Measurements from ENCODE around the gene TMEM205. TPM values are rescaled to one million over a fixed set of nuclear protein-coding genes. Genes with fewer than 3 reads are reported as not detected.
A peak's percentile ranks its signal among the peaks of the same experiment; 100 is the strongest.
"Not testable (repeated sequence)": the region's sequence is repeated elsewhere in the genome, so short reads cannot be mapped to it uniquely, and the experiment has no call there.

Gene TMEM205
- total RNA-seq, 2 experiments from 2014 or later = 39.9 to 58.9 TPM

DNA sequence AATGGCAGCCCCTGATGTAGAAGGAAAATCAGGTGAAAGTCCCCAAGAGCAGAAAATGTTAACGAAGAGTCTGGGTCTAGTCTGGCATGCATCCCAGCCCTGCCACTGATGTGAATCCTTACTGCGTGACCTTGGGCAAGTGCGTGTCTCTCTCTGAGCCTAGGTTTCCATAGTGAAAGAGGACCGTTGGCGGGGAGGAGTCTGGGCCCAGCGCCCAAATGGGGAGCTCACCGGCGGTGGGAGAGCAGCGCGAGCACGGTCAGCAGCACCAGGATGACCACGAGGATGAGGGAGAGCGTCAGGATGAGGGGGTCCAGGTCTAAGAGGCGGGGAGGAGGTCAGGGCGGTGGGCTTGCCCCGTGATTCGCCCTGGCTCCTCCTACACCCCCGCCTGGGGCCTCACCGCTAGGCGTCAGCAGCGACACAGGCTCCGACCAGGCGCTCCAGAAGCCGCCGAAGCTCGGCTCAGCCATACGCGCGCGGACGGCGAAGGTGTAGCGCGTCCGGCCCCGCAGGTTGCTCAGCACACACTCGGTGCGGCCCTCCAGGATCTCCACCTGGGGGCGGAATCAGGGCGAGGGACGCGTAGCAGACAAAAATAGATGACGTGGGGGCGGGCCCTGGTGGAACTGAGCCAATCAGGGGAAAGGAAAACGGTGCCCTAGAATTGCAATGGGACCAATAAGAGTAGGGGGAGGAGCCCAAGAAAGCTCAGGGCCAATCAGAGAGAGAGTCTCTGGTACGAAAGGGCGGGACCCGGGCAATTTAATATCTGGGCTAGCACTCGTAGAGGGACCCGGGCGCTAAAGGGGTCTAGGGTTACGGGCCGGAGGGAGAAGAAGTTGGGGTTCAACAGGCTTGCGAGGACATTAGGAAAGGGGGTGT is 34.8 kb upstream of the TMEM205 start:
- TF ChIP-seq, protein P1, sequence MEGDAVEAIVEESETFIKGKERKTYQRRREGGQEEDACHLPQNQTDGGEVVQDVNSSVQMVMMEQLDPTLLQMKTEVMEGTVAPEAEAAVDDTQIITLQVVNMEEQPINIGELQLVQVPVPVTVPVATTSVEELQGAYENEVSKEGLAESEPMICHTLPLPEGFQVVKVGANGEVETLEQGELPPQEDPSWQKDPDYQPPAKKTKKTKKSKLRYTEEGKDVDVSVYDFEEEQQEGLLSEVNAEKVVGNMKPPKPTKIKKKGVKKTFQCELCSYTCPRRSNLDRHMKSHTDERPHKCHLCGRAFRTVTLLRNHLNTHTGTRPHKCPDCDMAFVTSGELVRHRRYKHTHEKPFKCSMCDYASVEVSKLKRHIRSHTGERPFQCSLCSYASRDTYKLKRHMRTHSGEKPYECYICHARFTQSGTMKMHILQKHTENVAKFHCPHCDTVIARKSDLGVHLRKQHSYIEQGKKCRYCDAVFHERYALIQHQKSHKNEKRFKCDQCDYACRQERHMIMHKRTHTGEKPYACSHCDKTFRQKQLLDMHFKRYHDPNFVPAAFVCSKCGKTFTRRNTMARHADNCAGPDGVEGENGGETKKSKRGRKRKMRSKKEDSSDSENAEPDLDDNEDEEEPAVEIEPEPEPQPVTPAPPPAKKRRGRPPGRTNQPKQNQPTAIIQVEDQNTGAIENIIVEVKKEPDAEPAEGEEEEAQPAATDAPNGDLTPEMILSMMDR (conservative IDR thresholded peaks at IDR 0.05; ENCODE audit: low read length) = peak; percentile 90
- TF ChIP-seq EZH2phosphoT487 (IDR thresholded peaks at IDR 0.05; ENCODE audit: borderline replicate concordance, low read depth, low read length) = no peak
- DNase-seq (ENCODE audit: low spot score) = peak; percentile 99
- peak overlapping the region; percentile 66 for H2AFZ ChIP-seq (ENCODE audit: low read length)
- POLR2A ChIA-PET = interaction anchor here (0.5 to 1.4 kb wide), 9 partner anchors 39 to 348 kb away, joined by 3 to 8 read pairs (median 4); partner anchors contain the start of genes ECSIT, ODAD3 and PRKCSH
- peaks cover 63% of the 10 kb centered on the region for H3K4me1 ChIP-seq (ENCODE audit: insufficient read depth, low read length, poor library complexity, severe bottlenecking)
- H3K9me3 ChIP-seq (ENCODE audit: low read length) = no peaks in the 10 kb centered on the region
- peaks cover 14% of the 10 kb centered on the region; the same call in 1 of the 2 replicates for H3K36me3 ChIP-seq (ENCODE audit: insufficient read depth, low read length)
- peak overlapping the region; percentile 92 for H3K27ac ChIP-seq (ENCODE audit: low read depth, low read length, poor library complexity, severe bottlenecking)
- CTCF ChIA-PET (ENCODE audit: unreplicated experiment) = interaction anchor here (0.6 to 1.7 kb wide), 4 partner anchors 13 to 102 kb away, joined by 3 to 8 read pairs (median 4); partner anchors contain the start of gene ODAD3
- intact Hi-C loops (cut with micrococcal nuclease; ENCODE audit: unreplicated experiment) = loop anchor here (1.0 to 2.0 kb wide), 4 partner anchors 41 to 101 kb away; partner anchors contain the start of genes ODAD3 and PRKCSH
- H4K20me1 ChIP-seq (ENCODE audit: insufficient read depth, low read length) = no peaks in the 10 kb centered on the region
- H3K79me2 ChIP-seq (ENCODE audit: insufficient read depth, low read depth, low read length) = peaks cover 22% of the 10 kb centered on the region
- H3K4me2 ChIP-seq (ENCODE audit: low read length) = peak overlapping the region; percentile 99
- peak overlapping the region; percentile 75 for H3K4me3 ChIP-seq (ENCODE audit: low read depth, low read length, poor library complexity, severe bottlenecking)
- BruUV-seq (replicated peaks) = no TSS peak
- no peaks in the 10 kb centered on the region for H3K9me2 ChIP-seq (ENCODE audit: insufficient read depth, low read length)

- H3K27ac ChIP-seq (ENCODE audit: low read depth, low read length, poor library complexity, severe bottlenecking) = peak overlapping the region; percentile 92
- peaks cover 26% of the 10 kb centered on the region for H3K79me2 ChIP-seq (ENCODE audit: insufficient read depth, low read depth, low read length)
- ChIA-PET CTCF (ENCODE audit: unreplicated experiment) (interaction anchor here (1.7 kb wide), 1 partner anchor 42 kb away, joined by 5 read pairs; no protein-coding TSS in a partner anchor), POLR2A (no interaction called here)
- peaks cover 65% of the 10 kb centered on the region for H3K4me1 ChIP-seq (ENCODE audit: insufficient read depth, low read length, poor library complexity, severe bottlenecking)
- H3K9me3 ChIP-seq (ENCODE audit: low read length) = no peaks in the 10 kb centered on the region
- TF ChIP-seq, protein P1 (conservative IDR thresholded peaks at IDR 0.05; ENCODE audit: low read length) = no peak
- TF ChIP-seq EZH2phosphoT487 (IDR thresholded peaks at IDR 0.05; ENCODE audit: borderline replicate concordance, low read depth, low read length) = no peak
- no peak overlapping the region for H2AFZ ChIP-seq (ENCODE audit: low read length)
- H4K20me1 ChIP-seq (ENCODE audit: insufficient read depth, low read length) = no peaks in the 10 kb centered on the region
- H3K4me3 ChIP-seq (ENCODE audit: low read depth, low read length, poor library complexity, severe bottlenecking) = peak overlapping the region; percentile 75
- H3K36me3 ChIP-seq (ENCODE audit: insufficient read depth, low read length) = peaks cover 18% of the 10 kb centered on the region; the same call in 1 of the 2 replicates
- intact Hi-C loops (cut with micrococcal nuclease; ENCODE audit: unreplicated experiment) = loop anchor here (2.0 kb wide), 1 partner anchor 67 kb away; no protein-coding TSS in a partner anchor
- BruUV-seq (replicated peaks) = no TSS peak
- no peak for DNase-seq (ENCODE audit: low spot score)
- no peaks in the 10 kb centered on the region for H3K9me2 ChIP-seq (ENCODE audit: insufficient read depth, low read length)
- H3K4me2 ChIP-seq (ENCODE audit: low read length) = peak overlapping the region; percentile 79
Measured at GRCh38 chr19:11379857-11380350, 33.8 kb upstream of the TMEM205 start.

DNA sequence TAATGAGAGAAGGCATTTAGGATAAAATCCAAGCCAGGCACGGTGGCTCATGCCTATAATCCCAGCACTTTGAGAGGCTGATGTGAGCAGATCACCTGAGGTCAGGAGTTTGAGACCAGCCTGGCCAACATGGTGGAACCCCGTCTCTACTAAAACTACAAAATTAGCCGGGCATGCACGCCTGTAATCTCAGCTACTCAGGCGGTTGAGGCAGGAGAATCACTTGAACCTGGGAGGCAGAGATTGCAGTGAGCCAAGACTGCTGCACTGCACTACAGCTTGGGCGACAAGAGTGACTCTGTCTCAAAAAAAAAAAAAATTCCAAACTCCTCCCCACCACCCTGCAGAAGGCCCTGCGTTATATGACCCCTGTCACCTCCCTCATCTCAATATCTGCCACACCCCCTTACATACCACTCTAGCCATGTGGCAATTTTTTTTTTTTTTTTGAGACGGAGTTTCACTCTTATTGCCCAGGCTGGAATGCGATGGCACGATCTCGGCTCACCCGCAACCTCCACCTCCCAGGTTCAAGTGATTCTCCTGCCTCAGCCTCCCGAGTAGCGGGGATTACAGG is 33.3 kb upstream of the TMEM205 start:
- Histone ChIP-seq H3K36me3 (ENCODE audit: insufficient read depth, low read length) (peaks cover 18% of the 10 kb centered on the region; the same call in 1 of the 2 replicates), H3K79me2 (ENCODE audit: insufficient read depth, low read depth, low read length) (peaks cover 26% of the 10 kb centered on the region), H3K4me1 (ENCODE audit: insufficient read depth, low read length, poor library complexity, severe bottlenecking) (peaks cover 63% of the 10 kb centered on the region), H3K4me2 (ENCODE audit: low read length) (0 out of 2 replicates have a peak overlapping the region, but pooled peaks have one; percentile 79)
- H4K20me1 ChIP-seq (ENCODE audit: insufficient read depth, low read length); H3K9me3 ChIP-seq (ENCODE audit: low read length); BruUV-seq (replicated peaks); H3K27ac ChIP-seq (ENCODE audit: low read depth, low read length, poor library complexity, severe bottlenecking); DNase-seq (ENCODE audit: low spot score); H3K4me3 ChIP-seq (ENCODE audit: low read depth, low read length, poor library complexity, severe bottlenecking); POLR2A ChIA-PET; intact Hi-C loops (cut with micrococcal nuclease; ENCODE audit: unreplicated experiment); CTCF ChIA-PET (ENCODE audit: unreplicated experiment); H3K9me2 ChIP-seq (ENCODE audit: insufficient read depth, low read length); H2AFZ ChIP-seq (ENCODE audit: low read length): not testable (repeated sequence)
